DND-41 (cell line): Measurements from ENCODE around the gene C19orf33.

Source experiments
- ATAC-seq: fragments of 200-7000 bp; cut with Tn5 transposase; 3 replicates; pipeline ENCODE4 v1.9.1; 2021; ENCODE audit warnings: low read depth; ENCODE audit not compliant: insufficient read depth
- DNase-seq: peaks from one replicate; pipeline ENCODE4 v3.0.0-alpha.2; 2020
- H2AFZ ChIP-seq: 2 replicates; pipeline ENCODE4 v1.6.0; 2012; ENCODE audit warnings: low read depth, low read length
- H3K27ac ChIP-seq: 2 replicates; pipeline ENCODE4 v1.5.1; 2012; ENCODE audit warnings: low read length, inconsistent platforms
- H3K27me3 ChIP-seq: fragments of 200-600 bp; sonication (generic); 2 replicates; pipeline ENCODE4 v1.6.0; 2012; ENCODE audit warnings: low read length, mild to moderate bottlenecking, inconsistent platforms; ENCODE audit not compliant: insufficient read depth, poor library complexity
- H3K36me3 ChIP-seq: 2 replicates; pipeline ENCODE4 v1.5.1; 2012; ENCODE audit warnings: low read length, inconsistent platforms; ENCODE audit not compliant: insufficient read depth
- H3K4me1 ChIP-seq: 2 replicates; pipeline ENCODE4 v1.5.1; 2012; ENCODE audit warnings: mild to moderate bottlenecking, low read length; ENCODE audit not compliant: insufficient read depth
- H3K4me2 ChIP-seq: 2 replicates; pipeline ENCODE4 v1.6.0; 2012; ENCODE audit warnings: mild to moderate bottlenecking, moderate library complexity, low read length, inconsistent platforms; ENCODE audit not compliant: insufficient read depth
- H3K4me3 ChIP-seq, 2 experiments: fragments of 200-600 bp in 1 of 2; shearing (Covaris generic) in 1 of 2; 2 replicates each; pipeline ENCODE4 v1.5.1; 2012 to 2016; ENCODE audit warnings: inconsistent platforms in 2 of 2, low read length in 2 of 2, mild to moderate bottlenecking in 2 of 2, low read depth in 1 of 2, moderate library complexity in 1 of 2
- H3K79me2 ChIP-seq: 2 replicates; pipeline ENCODE4 v1.6.0; 2012; ENCODE audit warnings: low read length, inconsistent platforms; ENCODE audit not compliant: insufficient read depth
- H3K9ac ChIP-seq: 2 replicates; pipeline ENCODE4 v1.6.0; 2012; ENCODE audit warnings: low read depth, mild to moderate bottlenecking, inconsistent platforms, low read length, moderate library complexity
- H3K9me3 ChIP-seq: 2 replicates; pipeline ENCODE4 v1.5.1; 2012; ENCODE audit warnings: low read length, moderate library complexity, mild to moderate bottlenecking, inconsistent platforms; ENCODE audit not compliant: insufficient read depth, severe bottlenecking
- H4K20me1 ChIP-seq: 2 replicates; pipeline ENCODE4 v1.6.0; 2012; ENCODE audit warnings: low read length; ENCODE audit not compliant: insufficient read depth
- CTCF ChIP-seq: IDR thresholded peaks from 2 replicates; pipeline ENCODE4 v1.5.1; 2012; ENCODE audit warnings: borderline replicate concordance, low read length, moderate library complexity, mild to moderate bottlenecking; ENCODE audit not compliant: poor library complexity, severe bottlenecking; ENCODE audit errors: extremely low read depth
- EZH2 ChIP-seq: IDR thresholded peaks from 3 replicates; pipeline ENCODE4 v1.6.1; 2012; ENCODE audit warnings: borderline replicate concordance, low read depth, mild to moderate bottlenecking, moderate library complexity, low read length, inconsistent platforms; ENCODE audit not compliant: severe bottlenecking

The C19orf33 gene

GRCh38 chr19:38268539-38268938 is 35.5 kb upstream of the C19orf33 start:
- H3K36me3 ChIP-seq = no peaks in the 10 kb centered on the region
- ATAC-seq (no peak), DNase-seq (no peak)
- no peak overlapping the region for H3K4me2 ChIP-seq
- no peaks in the 10 kb centered on the region for H3K27me3 ChIP-seq
- no peak overlapping the region for H3K4me3 ChIP-seq
- no peak overlapping the region for H3K27ac ChIP-seq
- no peak overlapping the region for H2AFZ ChIP-seq
- no peaks in the 10 kb centered on the region for H3K9me3 ChIP-seq
- no peaks in the 10 kb centered on the region for H3K79me2 ChIP-seq
- no peak for TF ChIP-seq CTCF
- no peak for TF ChIP-seq EZH2
- no peaks in the 10 kb centered on the region for H4K20me1 ChIP-seq
- no peaks in the 10 kb centered on the region for H3K4me1 ChIP-seq
- H3K9ac ChIP-seq = no peak overlapping the region

GRCh38 chr19:38270587-38271167 is 33.4 kb upstream of the C19orf33 start:
- Histone ChIP-seq H3K36me3 (no peaks in the 10 kb centered on the region), H3K9me3 (no peaks in the 10 kb centered on the region), H4K20me1 (no peaks in the 10 kb centered on the region), H3K4me2 (no peak overlapping the region), H3K4me3 (no peak overlapping the region), H3K4me1 (no peaks in the 10 kb centered on the region), H2AFZ (no peak overlapping the region), H3K27ac (no peak overlapping the region), H3K79me2 (no peaks in the 10 kb centered on the region), H3K27me3 (no peaks in the 10 kb centered on the region), H3K9ac (no peak overlapping the region)
- TF ChIP-seq CTCF (no peak), EZH2 (no peak)
- no peak for DNase-seq
- no peak for ATAC-seq

GRCh38 chr19:38273499-38273898 is 30.6 kb upstream of the C19orf33 start:
- no peaks in the 10 kb centered on the region for H3K9me3 ChIP-seq
- DNase-seq = no peak
- no peak overlapping the region for H3K4me3 ChIP-seq
- no peaks in the 10 kb centered on the region for H4K20me1 ChIP-seq
- H3K4me2 ChIP-seq = no peak overlapping the region
- H3K9ac ChIP-seq = no peak overlapping the region
- H3K79me2 ChIP-seq = no peaks in the 10 kb centered on the region
- H3K27me3 ChIP-seq = no peaks in the 10 kb centered on the region
- H2AFZ ChIP-seq = no peak overlapping the region
- H3K4me1 ChIP-seq = no peaks in the 10 kb centered on the region
- TF ChIP-seq CTCF = no peak
- TF ChIP-seq EZH2 = no peak
- no peaks in the 10 kb centered on the region for H3K36me3 ChIP-seq
- H3K27ac ChIP-seq = no peak overlapping the region
- no peak for ATAC-seq

- no peaks in the 10 kb centered on the region for H3K36me3 ChIP-seq
- H3K9me3 ChIP-seq = no peaks in the 10 kb centered on the region
- no peaks in the 10 kb centered on the region for H3K79me2 ChIP-seq
- no peak for TF ChIP-seq CTCF
- no peak for TF ChIP-seq EZH2
- H2AFZ ChIP-seq = no peak overlapping the region
- H3K27ac ChIP-seq = no peak overlapping the region
- no peaks in the 10 kb centered on the region for H3K4me1 ChIP-seq
- no peak overlapping the region for H3K4me2 ChIP-seq
- DNase-seq = no peak
- no peaks in the 10 kb centered on the region for H3K27me3 ChIP-seq
- no peak for ATAC-seq
- no peak overlapping the region for H3K9ac ChIP-seq
- no peaks in the 10 kb centered on the region for H4K20me1 ChIP-seq
- H3K4me3 ChIP-seq = no peak overlapping the region
Measured at GRCh38 chr19:38274739-38275138, 29.3 kb upstream of the C19orf33 start.
